Fibroblast of peridontal ligament (primary cell): ENCODE data around the gene BCL11A.

Experiments
- DNase-seq: peaks from one replicate; pipeline ENCODE4 v3.0.0-alpha.2; 2010; ENCODE audit errors: extremely low read depth

The BCL11A gene

DNA sequence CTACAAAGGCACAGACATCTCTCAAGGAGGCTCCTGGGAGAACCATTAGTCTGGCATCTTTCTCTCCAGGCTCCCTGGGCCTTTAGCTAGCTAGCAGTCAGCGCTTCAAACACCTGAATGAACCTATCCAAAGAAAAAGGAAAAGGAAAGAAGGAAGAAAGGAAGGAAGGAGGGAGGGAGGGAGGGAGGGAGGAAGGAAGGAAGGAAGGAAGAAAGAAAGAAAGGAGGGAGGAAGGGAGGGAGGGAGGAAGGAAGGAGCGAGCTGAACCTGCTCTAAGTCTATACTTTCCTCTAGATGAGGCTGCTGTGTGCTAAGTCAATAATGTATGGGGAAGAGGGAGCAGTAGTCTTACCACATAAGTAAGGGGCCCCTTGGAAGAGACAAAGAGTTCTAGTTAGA is 5.1 kb upstream of the BCL11A start:
- DNase-seq, result no peak

DNA sequence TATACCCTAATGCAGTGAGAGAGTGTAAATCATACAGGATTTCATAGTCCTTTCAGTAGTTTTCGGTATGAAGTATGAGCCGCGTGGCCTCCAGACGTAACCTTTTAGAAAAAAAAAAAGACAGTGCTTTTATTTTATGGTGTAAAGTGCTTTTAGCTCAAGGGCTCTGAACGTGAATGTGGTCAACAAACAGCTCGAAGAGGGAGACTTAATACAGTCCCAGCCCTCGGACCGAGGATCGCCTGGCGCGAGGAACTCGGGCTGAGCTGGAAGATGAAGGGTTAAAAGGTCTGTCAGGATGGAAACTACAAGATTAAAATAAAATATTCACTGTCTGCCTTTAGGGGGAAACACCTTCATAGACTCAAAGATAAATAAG is 4.0 kb upstream of the BCL11A start:
- no peak for DNase-seq

DNA sequence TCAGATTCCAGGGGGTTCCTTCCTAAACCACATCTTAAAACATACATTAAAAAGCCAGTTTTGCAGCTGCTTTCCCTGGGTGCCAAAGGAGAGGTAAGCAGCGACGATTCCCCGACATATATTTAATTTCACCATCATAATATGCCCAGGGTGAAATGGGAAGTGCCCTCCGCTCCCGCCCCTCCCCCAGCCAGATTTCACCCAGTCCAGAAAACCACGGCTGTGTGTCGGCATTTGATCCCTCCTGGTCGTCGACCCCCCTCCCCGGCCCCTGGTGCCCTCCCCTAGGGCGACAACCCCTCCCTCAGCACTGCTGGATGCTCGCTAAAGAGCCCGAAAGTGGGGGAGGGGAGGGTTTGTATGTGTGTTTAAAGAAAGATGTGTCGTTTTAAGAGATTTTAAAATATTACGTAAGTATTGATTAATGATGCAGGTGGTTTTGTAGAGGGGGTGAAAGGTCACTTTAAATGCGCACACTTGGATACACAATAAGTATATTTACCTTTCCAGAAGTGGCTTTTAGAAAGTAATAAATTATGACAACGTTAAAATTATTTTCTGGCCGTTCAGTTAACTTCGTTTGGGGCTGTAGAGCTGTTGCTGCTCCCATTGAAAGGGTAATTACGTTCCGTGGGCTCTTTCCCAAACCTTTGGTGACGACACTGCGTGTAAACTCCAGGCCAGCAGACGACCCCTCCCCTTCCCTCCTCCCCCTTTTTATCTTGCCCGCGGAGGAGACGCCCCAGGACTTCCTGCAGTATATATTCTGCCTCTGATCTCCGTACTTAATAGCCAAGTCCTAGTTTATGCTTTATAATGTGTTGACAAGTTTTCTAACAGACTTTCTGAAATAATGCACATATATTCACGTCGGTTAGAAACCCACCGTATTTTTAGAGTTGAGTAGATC is 3.4 kb upstream of the BCL11A start:
- DNase-seq, result no peak

DNA sequence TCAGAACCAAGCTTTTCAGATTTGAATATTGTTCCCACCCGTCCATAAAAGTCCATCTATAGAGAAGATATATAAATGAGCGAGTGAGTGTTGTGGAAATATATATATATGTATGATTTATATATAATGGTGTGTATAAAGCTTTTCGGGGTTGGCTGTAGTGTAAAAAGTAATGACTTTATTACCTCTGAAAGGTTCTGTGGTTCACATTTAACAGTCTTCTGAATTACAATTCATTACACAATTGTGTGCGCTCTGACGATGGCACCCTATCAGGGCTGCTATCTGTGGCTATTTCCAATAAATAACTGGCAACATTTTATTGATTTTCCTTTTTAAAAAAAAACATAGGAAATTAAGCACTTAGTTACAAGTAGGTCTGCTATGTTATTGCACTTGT is 2.7 kb upstream of the BCL11A start:
- DNase-seq, result no peak

DNA sequence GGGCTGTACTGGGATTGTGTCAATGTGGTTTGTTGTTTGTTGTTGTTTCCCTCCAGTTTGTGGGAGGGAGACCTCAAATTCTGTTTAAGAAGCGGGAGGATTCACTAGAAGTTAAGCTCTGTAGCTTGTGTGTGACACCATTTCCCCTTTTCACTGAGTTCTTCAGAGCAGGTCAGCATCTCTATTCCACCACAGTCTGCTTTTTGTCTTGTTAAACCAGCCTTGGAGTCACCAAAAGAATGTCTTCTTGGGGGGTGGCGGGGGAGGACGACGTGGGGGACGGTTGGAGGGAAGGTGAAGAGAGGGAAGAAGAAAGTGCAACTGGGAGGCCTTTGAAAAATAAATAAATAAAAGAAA is 2.3 kb upstream of the BCL11A start:
- DNase-seq, result no peak

DNA sequence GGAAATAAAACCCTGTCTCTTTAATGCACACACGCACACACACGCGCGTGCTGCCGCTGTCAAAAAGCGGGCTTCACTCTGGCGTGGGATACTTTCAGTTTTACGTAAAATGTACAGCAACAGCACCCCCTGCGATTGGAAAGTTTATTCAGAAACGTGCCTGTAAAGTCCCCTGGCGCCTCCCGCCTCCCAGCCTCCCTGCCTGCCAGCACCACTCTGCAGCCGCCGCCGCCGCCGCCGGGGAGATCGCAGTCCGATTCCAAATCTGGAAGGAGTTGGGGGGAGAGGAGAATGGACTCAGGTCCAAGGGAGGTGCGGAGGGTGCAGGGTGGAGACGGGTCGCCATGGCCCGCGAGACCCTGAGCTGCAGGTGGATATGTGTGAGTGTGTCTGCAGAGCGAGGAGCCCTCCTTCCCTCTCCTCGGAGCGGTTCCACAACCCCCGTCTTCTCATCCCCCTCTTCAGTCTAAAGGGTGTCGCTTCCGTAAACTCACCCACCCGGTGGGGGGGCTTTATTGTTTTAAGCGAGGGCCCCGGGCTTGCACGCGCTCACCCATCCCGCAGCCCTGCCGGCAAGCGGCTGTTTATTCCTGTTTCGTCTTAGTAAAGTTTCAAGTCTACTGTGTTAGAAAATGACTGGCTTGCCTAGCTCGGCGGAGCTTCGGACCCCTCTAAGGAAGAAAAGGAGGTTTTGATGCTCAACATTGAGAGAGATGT is 1.8 kb upstream of the BCL11A start:
- DNase-seq, result peak; percentile 72

DNA sequence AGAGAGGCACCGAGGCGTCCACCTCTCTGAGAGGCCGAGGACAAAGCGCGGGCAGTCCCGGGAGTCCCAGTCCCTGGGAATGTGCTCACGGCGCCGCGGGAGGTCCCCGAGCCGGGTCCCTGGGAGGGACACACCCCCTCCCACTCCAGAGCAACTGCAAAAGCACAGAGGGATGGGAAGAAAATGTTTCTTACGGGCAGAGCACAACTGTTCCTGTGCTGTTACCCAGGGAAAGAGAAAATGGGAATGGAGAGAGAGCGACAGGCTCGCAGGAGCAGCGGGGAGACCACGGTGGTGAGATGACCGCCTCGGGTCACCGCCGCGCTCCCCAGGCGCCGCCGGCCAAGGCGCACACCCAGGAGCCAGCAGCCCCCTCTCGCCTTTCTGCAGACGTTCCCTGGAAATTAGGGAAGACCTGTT is 1.2 kb upstream of the BCL11A start:
- no peak for DNase-seq

DNA sequence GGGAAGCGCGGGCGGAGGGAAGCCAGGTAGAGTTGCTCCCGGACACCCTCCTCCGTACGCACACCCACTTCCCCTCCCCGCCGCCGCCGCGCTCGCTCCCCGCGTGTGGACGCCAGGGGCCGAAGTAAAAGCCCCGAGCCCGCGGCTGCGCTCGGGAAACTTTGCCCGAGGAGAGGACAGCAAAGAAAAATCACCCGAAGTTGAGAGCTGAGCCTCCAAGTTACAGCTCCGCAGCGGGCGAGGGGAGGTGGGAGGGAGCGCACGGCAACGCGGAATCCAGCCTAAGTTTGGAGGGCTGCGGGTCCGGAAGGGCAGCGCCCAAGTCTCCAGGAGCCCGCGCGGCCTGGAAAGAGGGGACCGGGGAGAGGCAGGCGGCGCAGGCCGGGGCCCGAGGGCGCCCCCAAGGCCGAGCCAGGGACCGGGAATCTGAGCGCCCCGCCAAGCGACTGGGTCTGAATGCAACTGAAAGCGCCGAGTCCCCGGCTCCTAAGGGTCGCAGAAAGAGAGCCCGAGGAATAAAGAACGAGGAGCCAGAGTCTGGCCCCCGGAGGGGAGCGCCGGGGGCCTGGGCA is 706 bp upstream of the BCL11A start:
- DNase-seq, result no peak

DNA sequence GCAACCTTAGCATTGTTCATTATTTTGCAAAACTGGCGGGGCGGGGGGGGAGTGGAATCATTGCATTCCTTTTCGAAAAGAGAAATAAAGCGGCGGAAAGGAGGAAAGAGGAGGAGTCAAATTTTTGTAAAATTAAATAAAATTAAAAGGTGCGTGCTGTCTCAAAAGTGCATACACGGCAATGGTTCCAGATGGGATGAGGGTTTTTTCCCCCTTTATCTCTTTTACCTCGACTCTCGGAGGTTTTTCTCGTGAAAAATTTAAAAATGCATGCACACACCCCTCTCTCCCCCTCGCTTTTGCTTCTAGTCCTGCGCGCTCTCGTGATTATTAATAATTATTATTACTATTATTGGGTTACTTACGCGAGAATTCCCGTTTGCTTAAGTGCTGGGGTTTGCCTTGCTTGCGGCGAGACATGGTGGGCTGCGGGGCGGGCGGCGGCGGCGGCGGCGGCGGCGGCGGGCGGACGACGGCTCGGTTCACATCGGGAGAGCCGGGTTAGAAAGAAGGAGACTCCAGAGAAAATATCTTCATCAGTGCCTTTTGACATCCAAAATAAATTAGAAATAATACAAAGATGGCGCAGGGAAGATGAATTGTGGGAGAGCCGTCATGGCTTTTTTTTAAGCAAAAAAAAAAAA is 481 bp downstream of the BCL11A start:
- no peak for DNase-seq

DNA sequence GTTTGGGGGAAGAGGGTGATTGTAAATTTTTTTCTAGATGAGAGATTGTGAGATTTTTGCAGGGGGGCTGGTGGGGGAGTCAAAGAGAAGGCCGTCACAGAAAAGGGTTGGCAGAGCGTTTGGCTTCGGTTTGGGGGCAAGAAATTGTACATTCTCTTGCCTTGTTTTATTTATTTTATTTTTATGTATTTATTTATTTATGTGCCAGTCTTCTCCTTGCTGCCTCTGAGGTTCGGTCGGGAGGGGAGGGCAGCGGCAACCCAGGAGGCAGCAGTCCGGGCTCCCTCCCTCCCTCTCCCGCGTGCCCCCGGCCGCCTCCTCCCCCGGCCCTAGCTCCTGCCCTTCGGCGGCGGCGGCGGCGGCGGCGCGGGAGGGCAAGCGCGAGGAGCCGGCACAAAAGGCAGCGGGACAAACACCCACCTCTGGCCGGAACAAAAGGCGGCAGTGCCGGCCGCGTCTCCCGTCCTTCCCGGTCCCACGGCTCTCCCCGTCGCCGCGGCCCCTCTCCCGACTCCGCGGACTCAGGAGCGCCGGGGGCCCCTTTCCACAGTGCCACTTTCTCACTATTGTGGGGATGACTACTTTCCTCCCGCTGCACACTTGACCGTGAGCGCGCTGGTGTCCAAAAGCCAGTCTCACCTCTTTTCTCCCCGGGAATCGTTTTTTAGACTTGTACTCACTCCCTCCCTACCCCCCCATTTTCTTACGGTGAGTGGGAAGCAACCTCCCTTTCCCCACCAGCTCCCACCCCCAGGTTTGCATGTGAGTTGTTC is 1.2 kb downstream of the BCL11A start:
- DNase-seq, result no peak

DNA sequence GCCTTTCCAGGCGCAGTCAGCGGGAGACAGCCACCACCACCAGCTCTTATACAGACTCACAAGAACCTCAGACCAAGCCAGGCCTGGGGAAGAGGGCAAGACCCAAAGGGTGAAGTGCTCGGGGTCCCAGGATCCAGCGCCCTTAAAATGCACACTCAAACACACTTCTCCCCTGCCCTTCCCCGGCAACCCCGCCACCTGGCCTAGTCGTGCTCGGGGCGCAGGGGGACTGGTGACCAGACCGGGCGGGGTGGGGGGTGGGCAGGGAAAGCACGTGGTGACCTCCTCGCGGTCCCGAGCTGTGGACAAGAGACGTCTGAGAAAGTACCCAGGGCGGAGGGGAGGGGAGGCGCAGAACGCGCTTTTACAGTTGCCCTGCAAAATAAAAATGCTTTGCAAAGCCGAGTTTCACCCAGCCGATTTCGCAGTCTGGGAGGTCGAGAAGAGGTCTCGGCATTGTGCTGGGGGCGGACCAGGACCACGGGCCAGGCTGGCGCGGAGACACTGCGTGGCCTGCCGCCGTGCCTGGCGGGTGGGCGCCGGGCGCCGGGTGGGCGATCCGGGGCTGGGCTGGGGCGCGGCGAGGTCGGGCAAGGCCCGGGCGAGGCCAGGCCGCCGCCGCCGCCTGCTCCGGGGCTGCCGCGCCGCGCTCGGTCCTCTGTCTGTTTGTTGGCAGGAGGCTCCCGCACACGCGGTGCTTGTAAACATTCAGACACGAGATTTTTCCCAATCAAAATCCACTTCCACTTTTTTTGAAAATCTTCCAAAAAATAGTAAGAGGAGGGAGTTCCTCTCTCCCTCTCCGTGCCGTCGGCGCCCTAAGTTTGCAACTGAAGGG is 2.0 kb downstream of the BCL11A start:
- peak; percentile 59 for DNase-seq

DNA sequence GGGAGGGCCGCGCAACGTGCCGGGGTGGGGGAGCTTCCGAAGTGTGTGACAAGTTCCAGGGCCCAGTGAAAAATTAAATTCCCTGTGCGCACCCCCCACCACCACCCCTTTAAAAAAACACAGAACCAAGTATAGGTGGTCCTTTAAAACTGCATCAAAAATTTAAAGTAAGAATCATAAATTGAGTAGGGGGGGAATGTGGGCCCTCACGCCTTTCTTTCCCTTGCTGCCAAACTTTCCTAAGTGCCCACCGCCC is 2.5 kb downstream of the BCL11A start:
- no peak for DNase-seq

DNA sequence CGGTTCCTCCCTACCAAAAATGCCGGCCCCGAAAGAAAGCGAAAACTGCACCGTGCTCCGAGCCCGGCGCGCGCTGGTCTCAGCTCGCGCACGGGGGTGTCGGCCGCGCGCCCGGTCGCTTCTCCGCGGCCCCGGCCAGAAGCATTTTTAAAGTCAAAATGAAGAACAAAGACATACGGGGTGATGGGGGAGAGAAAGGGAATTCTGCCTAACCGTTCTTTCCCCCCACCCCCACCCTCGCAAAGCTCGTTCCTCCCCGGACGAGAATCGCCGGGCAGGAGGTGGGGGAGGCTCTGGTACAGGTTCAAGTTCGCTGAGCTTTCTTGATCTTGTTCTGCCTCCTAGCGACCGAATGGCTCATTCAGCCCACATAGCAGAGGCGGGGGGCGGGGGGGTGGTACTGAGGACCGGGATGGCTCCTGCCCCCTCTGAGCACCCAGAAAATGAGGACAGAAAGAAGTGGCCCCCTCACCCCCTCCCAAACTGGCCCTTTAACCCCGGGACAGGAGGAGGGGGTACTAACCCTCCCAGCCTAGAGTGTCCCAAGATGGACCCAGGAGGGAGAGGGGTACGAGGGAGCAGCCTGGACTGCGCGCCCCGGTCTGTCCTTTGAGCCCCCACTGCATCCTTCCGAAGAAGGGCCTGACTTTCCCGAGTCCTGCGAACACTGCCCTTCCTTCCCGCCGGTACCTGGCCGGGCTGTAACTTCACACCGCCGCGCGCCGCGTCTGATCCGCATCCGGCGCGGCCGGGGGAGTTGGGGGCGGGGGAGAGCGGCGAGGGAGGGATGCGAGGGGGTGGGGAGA is 3.1 kb downstream of the BCL11A start:
- DNase-seq, result peak; percentile 88

DNA sequence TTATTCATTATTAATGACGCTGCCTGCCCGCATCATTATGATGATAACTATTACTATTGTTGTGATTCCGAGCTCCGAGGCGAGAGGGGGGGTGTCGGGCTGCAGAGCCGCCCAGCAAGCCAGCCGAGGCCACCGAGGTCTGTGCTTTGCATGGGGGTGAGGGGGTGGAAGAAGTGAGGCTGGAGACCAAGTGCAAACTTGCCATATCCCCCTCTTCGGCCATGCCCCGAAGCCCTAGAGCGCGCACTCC is 3.6 kb downstream of the BCL11A start:
- no peak for DNase-seq

DNA sequence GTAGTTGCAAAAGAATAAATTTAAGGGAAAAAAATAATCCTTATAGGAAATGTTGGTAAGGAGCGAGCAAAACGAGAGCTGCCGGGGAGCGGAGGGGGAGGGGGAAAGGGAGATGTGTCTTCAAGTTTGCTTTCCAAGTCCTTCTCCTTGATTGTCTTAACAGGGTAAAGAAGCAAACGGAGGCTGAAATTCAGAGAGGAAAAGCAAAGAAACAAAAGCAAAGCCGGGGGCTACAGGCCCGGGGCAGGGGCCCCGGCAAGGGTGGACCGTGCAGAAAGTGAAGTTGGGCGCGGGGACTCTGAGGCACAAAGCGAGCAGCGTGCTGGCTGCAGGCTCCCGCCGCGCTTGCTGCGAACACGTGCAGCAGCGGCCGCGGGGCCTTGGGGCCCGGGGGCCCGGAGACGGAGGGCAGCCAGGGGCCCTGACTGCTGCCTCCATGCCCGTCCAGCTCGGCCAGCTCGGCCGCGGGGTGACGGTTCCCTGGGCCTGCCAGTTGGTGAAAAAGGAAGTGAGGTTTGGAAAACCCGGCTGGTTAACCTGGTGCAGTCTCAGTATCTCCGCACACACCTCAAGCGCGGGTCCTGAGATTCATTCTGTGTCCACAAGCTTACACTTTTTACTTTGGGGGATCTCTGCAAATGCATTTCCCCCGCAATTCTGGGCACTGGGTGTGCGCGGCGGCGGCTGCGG is 4.1 kb downstream of the BCL11A start:
- peak; percentile 41 for DNase-seq

DNA sequence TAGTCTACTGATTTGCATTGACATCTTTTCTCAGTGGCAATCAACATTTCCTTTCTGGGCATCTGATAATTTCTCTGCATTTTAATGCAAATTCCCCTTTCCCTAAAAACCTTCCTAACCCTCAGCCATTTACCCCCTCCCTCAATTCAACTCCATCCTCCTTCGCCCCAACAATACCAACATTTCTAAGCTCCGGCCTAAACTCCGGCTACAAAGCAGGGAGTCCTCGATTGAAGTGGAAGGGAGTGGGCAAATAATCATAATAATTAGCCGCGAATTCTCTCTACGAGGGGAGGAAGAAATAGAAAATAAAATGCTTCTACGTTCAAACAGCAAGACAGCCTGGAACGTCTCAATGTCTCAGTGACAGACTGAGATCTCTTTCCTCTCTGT is 4.6 kb downstream of the BCL11A start:
- DNase-seq, result no peak

DNA sequence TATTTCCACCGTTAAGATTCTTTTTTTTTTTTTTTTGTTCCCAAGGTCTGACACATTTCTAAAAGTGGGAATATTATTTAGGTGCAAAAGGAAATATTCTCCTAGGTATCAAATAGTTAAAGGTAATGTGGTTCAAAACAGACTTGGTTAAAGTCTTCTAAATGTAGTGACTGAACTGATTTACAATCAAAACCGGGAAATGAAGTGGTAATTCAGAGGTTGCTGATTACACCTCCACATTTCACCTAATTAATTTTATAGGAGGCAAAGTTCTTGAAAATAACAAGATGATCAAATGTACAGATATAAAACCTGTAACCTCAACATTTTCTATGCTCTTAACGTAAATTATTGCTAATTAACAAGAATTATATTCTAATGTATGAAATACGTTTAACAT is 5.1 kb downstream of the BCL11A start:
- no peak for DNase-seq

DNA sequence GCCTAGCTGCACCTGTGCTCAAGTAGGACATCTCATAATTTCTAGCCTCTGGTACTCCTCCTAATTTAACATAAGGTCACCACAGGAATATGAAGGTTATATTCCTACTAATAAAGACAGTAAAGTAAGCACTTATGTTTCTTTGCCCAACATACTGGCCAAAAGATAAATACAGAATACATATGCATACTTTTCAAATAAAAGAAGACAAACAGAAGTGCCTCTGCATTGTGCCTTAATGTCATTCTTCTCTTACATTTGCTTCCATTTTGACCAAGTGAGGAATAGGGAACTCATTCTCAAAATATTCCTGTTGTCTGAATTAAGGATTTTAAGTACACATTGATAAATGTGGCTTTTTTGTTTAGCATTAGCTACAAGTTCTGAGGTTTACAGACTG is 5.6 kb downstream of the BCL11A start:
- DNase-seq, result no peak

DNA sequence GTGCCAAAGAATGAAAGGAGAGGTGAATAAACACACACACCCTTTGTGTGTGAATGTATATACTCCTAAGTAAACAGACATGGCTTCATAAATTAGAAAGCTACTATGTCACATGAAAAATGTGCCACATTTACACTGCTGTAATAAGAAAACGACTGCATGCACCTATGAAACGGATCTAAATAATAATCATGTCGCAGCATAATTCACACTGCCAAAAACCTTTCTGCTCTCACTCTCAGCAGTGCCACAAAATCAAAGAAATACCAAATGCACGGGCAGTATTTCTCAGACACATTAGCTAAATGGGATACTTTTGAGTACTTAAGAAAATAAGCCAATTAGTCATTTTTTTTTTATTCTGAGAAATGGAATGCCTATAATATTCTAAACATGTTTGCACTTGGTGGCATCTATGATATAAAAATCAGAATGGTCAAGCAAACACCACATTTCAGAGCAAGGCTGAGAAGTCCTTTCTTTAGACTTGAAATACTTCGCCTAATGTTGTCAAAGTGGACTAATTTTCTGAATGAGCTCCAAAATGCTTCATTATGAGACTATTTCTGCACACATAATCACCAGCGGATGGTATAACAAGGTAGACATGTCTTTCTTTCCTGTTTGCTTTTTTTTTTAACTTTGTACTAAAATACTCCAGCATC is 6.6 kb downstream of the BCL11A start:
- no peak for DNase-seq
